MM.1S (cell line): ENCODE results near the gene FLT4.

Source experiments
- DNase-seq: peaks from one replicate; pipeline ENCODE4 v3.0.0-alpha.2; 2015
- H2AFZ ChIP-seq: fragments of 300-600 bp; sonication (generic); 2 replicates; pipeline ENCODE4 v1.6.0; 2016; ENCODE audit warnings: antibody characterized with exemption, low read length
- H3F3A ChIP-seq: fragments of 300-600 bp; sonication (generic); 2 replicates; pipeline ENCODE4 v1.6.1; 2016; ENCODE audit warnings: mild to moderate bottlenecking, antibody characterized with exemption, low read length, moderate library complexity, mixed read lengths; ENCODE audit not compliant: insufficient read depth
- H3K27ac ChIP-seq: fragments of 300-600 bp; sonication (generic); 2 replicates; pipeline ENCODE4 v1.5.1; 2016; ENCODE audit warnings: mild to moderate bottlenecking, low read length
- H3K27me3 ChIP-seq: fragments of 300-600 bp; sonication (generic); replicated peaks from 2 replicates; pipeline ENCODE4 v1.6.0; 2016; ENCODE audit warnings: low read length; ENCODE audit not compliant: insufficient read depth
- H3K36me3 ChIP-seq: fragments of 300-600 bp; sonication (generic); replicated peaks from 2 replicates; pipeline ENCODE4 v1.6.1; 2016; ENCODE audit warnings: mild to moderate bottlenecking, low read length, mixed read lengths; ENCODE audit not compliant: insufficient read depth
- H3K4me1 ChIP-seq: fragments of 300-600 bp; sonication (generic); 2 replicates; pipeline ENCODE4 v1.6.1; 2016; ENCODE audit warnings: low read length, mixed read lengths
- H3K4me2 ChIP-seq: fragments of 300-600 bp; sonication (generic); 2 replicates; pipeline ENCODE4 v1.6.0; 2016; ENCODE audit warnings: low read depth, low read length
- H3K4me3 ChIP-seq: fragments of 300-600 bp; sonication (generic); 2 replicates; pipeline ENCODE4 v1.5.1; 2016; ENCODE audit warnings: low read length, mixed read lengths
- H3K79me2 ChIP-seq: fragments of 300-600 bp; sonication (generic); 2 replicates; pipeline ENCODE4 v1.6.1; 2016; ENCODE audit warnings: mixed run types, low read length, mixed read lengths
- H3K9ac ChIP-seq: fragments of 300-600 bp; sonication (generic); 2 replicates; pipeline ENCODE4 v1.6.1; 2016; ENCODE audit warnings: low read length, mixed read lengths
- H3K9me2 ChIP-seq: fragments of 300-600 bp; sonication (generic); replicated peaks from 2 replicates; pipeline ENCODE4 v1.6.1; 2016; ENCODE audit warnings: mild to moderate bottlenecking, low read length, mixed read lengths; ENCODE audit not compliant: insufficient read depth
- H3K9me3 ChIP-seq: fragments of 300-600 bp; sonication (generic); replicated peaks from 2 replicates; pipeline ENCODE4 v1.6.1; 2016; ENCODE audit warnings: mild to moderate bottlenecking, low read length, mixed read lengths; ENCODE audit not compliant: insufficient read depth
- H4K20me1 ChIP-seq: fragments of 300-600 bp; sonication (generic); 2 replicates; pipeline ENCODE4 v1.6.1; 2016; ENCODE audit warnings: mild to moderate bottlenecking, low read length, moderate library complexity, mixed read lengths; ENCODE audit not compliant: insufficient read depth
- EZH2 ChIP-seq: fragments of 300-600 bp; sonication (generic); optimal IDR thresholded peaks from 2 replicates; pipeline ENCODE3; 2017; ENCODE audit warnings: low read depth, mild to moderate bottlenecking, antibody characterized with exemption, low read length, mixed read lengths
- EZH2phosphoT487 ChIP-seq: fragments of 300-600 bp; sonication (generic); IDR thresholded peaks from 2 replicates; pipeline ENCODE4 v1.6.1; 2018; ENCODE audit warnings: antibody characterized with exemption, low read length
- TF ChIP-seq, protein P1 (sequence below): fragments of 300-600 bp; sonication (generic); IDR thresholded peaks from 2 replicates; pipeline ENCODE4 v1.5.1; 2016; ENCODE audit warnings: antibody characterized with exemption, low read length, mixed read lengths

Gene FLT4

DNA sequence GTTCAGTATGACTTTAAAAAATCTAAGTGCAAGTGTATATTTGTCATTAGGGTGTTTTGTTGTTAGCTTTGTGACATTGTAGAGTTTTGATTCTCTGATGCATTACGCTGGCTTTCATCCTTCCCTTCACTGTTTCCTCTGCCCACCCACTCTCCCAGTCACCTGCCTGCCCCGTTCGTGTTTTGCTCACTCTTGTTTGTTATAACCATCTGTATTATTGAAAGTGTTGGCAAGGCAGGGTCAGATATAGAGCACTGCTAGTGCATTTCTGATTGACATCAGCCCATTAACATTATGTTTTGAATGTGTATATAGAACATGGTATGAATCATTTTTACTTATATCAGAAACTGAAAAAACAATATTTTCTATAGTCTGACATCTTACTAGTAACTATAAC is 85.4 kb downstream of the FLT4 start:
- TF ChIP-seq, protein P1, sequence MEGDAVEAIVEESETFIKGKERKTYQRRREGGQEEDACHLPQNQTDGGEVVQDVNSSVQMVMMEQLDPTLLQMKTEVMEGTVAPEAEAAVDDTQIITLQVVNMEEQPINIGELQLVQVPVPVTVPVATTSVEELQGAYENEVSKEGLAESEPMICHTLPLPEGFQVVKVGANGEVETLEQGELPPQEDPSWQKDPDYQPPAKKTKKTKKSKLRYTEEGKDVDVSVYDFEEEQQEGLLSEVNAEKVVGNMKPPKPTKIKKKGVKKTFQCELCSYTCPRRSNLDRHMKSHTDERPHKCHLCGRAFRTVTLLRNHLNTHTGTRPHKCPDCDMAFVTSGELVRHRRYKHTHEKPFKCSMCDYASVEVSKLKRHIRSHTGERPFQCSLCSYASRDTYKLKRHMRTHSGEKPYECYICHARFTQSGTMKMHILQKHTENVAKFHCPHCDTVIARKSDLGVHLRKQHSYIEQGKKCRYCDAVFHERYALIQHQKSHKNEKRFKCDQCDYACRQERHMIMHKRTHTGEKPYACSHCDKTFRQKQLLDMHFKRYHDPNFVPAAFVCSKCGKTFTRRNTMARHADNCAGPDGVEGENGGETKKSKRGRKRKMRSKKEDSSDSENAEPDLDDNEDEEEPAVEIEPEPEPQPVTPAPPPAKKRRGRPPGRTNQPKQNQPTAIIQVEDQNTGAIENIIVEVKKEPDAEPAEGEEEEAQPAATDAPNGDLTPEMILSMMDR = no peak
- TF ChIP-seq EZH2 (no peak), EZH2phosphoT487 (no peak)
- H3K36me3 ChIP-seq = peaks cover 8% of the 10 kb centered on the region; the same call in 1 of the 2 replicates
- peaks cover 35% of the 10 kb centered on the region for H3K79me2 ChIP-seq

DNA sequence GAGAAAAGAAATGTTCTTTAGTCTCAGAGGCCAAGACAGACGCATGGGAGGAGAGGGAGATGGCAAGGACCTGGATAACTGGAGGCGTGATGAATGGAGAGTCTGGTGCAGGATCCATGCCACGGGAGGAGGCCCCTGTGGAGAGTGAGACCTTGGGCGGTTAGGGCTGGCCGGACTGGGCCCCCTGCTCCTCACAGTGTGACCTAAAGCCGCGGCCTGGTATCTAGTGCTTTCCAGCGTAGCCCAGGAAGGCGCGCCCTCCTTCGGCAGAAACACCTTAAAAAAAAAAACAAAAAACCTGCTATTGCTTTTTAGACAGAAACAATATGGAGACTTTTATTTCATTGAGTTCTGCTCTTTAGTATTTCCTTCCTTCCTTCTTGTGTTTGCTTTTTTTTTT is 91.2 kb downstream of the FLT4 start:
- H3K27ac ChIP-seq = no peak overlapping the region
- TF ChIP-seq EZH2 (no peak), EZH2phosphoT487 (no peak)
- TF ChIP-seq, protein P1 = no peak
- H3K27me3 ChIP-seq = no peaks in the 10 kb centered on the region
- DNase-seq = no peak
- H3K79me2 ChIP-seq = peaks cover 41% of the 10 kb centered on the region
- H2AFZ ChIP-seq = no peak overlapping the region
- no peaks in the 10 kb centered on the region for H3K9me2 ChIP-seq
- no peak overlapping the region for H3K4me2 ChIP-seq
- H3K36me3 ChIP-seq = no peaks in the 10 kb centered on the region
- no peaks in the 10 kb centered on the region for H3K4me1 ChIP-seq
- H3F3A ChIP-seq = no peaks in the 10 kb centered on the region
- H3K9ac ChIP-seq = no peak overlapping the region
- no peaks in the 10 kb centered on the region for H4K20me1 ChIP-seq
- no peaks in the 10 kb centered on the region for H3K9me3 ChIP-seq
- H3K4me3 ChIP-seq = no peak overlapping the region

More for the DNA sequence above, 85.4 kb downstream of the FLT4 start:
- no peak for DNase-seq
- Histone ChIP-seq H3K9ac (no peak overlapping the region), H2AFZ (no peak overlapping the region), H4K20me1 (no peaks in the 10 kb centered on the region), H3K9me2 (no peaks in the 10 kb centered on the region), H3K4me1 (no peaks in the 10 kb centered on the region), H3K27me3 (no peaks in the 10 kb centered on the region), H3K4me3 (no peak overlapping the region), H3K9me3 (no peaks in the 10 kb centered on the region), H3K4me2 (no peak overlapping the region), H3K27ac (no peak overlapping the region), H3F3A (no peaks in the 10 kb centered on the region)

DNA sequence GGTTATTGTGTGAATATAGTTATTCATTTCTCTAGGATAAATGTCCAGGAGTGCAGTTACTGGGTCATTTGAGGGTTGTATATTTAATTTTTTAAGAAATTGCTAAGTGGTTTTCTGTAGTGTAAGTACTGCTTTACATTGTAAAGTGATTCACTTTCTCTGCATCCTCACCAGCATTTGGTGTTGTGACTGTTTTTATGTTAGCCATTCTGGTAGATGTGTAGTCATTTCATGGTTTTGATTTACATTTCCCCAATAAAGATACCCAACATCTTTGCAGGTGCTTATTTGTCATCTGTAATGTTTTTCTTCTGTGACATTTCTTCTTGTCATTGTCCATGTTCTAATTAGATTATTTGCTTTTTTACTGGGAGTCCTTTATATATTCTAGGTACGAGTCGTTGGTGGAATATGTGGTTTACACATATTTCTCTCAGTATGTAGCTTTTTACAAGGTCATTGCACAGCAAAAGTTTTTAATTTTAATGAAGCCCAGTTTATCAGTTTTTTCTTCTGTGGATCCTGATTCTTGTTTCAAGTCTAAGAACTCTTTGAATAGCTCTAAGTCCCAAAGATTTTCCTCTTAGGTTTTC is 92.1 kb downstream of the FLT4 start:
- Histone ChIP-seq H3K9me3 (no peaks in the 10 kb centered on the region), H3K27me3 (no peaks in the 10 kb centered on the region), H3F3A (no peaks in the 10 kb centered on the region), H3K79me2 (peaks cover 41% of the 10 kb centered on the region), H3K9me2 (no peaks in the 10 kb centered on the region), H3K4me1 (no peaks in the 10 kb centered on the region), H3K27ac (no peak overlapping the region), H4K20me1 (peaks cover 3% of the 10 kb centered on the region; the same call in 1 of the 2 replicates), H3K4me2 (no peak overlapping the region), H3K4me3 (no peak overlapping the region), H2AFZ (no peak overlapping the region), H3K9ac (no peak overlapping the region), H3K36me3 (no peaks in the 10 kb centered on the region; the same call in 1 of the 2 replicates)
- no peak for DNase-seq
- TF ChIP-seq EZH2phosphoT487 (no peak), EZH2 (no peak)
- TF ChIP-seq, protein P1 = no peak
